ENCODE results near the gene CENPVL3.

The CENPVL3 gene

DNA sequence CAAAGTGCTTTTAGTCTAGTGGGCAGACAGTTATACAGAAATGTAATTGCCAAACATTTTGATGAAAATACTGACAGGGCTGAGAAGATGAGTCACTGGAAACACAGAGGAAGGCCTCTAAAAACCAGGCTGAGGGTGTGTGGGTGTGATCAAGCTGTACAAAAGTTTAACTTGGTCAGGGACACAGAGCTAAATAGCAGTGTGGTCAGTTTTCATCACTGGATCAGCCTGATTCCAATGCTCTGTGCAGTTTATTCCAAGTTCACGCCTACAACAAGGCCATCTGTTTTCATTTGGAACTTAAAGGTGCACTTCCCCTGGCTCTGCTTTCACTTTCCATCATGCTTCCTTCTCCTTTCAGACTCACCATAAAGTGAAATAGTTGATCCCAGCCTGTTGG lies 10.6 kb downstream of the CENPVL3 start:
- ChIA-PET CTCF (no interaction called here), POLR2A (ENCODE audit: low non-redundant PET) (no interaction called here)
- TF ChIP-seq CTCF (conservative IDR thresholded peaks at IDR 0.05; ENCODE audit: low read depth): no peak
- no peak overlapping the region for H3K27ac ChIP-seq
- DNase-seq (ENCODE audit: low spot score): no peak

DNA sequence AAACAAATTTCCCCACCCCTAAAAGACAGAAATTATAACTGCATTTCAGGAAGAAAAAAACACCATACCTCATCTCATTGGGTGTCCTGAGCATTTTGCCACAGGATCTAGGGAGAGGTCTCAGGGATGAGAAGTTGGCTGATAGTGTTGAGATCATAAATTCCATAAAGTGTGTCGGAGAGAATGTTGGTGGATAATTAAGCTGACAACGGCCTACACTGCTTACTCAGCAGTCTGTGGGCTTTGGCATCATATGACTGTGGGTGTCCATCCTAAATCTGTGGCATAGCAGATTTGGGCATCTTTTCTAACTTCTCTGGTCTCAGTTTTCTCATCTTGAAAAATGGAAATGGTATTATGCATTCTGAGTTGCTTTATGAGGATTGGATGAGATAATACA lies 12.3 kb downstream of the CENPVL3 start:
- POLR2A ChIA-PET (ENCODE audit: low non-redundant PET): no interaction called here
- H3K27ac ChIP-seq: no peak overlapping the region
- TF ChIP-seq CTCF (conservative IDR thresholded peaks at IDR 0.05; ENCODE audit: low read depth): no peak
- CTCF ChIA-PET: no interaction called here
- DNase-seq (ENCODE audit: low spot score): no peak

GRCh38 chrX:51598899-51599298 lies 19.8 kb downstream of the CENPVL3 start:
- ChIA-PET POLR2A (ENCODE audit: low non-redundant PET) (no interaction called here), CTCF (interaction anchor here (0.5 kb wide), 1 partner anchor 93 kb away, joined by 4 read pairs; no protein-coding TSS in a partner anchor)
- TF ChIP-seq CTCF (conservative IDR thresholded peaks at IDR 0.05; ENCODE audit: low read depth): no peak
- H3K27ac ChIP-seq: no peak overlapping the region
- no peak for DNase-seq (ENCODE audit: low spot score)

DNA sequence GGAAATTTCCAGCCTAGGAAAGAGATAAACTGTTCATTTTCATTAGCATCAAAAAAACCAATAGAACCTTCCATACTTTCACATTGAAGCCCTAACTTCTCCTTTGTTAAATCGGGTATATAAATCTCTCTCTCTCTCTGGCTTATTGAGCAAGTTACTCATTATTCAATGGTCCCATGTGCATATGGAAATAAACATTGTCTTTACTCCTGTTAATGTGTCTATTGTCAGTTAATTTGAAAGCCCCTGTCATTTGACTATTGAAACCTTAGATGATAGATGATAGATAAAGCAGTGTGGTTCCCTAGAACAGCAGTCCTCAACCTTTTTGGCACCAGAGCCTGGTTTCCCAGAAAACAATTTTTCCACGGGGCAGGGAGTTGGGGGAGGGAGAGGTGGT lies 46.8 kb downstream of the CENPVL3 start:
- no peak overlapping the region for H3K27ac ChIP-seq
- ChIA-PET CTCF (no interaction called here), POLR2A (ENCODE audit: low non-redundant PET) (no interaction called here)
- TF ChIP-seq CTCF (conservative IDR thresholded peaks at IDR 0.05; ENCODE audit: low read depth): no peak
- DNase-seq (ENCODE audit: low spot score): no peak

GRCh38 chrX:51569561-51569960 lies 49.2 kb downstream of the CENPVL3 start:
- DNase-seq (ENCODE audit: low spot score): no peak
- ChIA-PET POLR2A (ENCODE audit: low non-redundant PET) (no interaction called here), CTCF (interaction anchor here (0.5 to 1.2 kb wide), 2 partner anchors 109 to 111 kb away, joined by 4 to 8 read pairs; no protein-coding TSS in a partner anchor)
- no peak overlapping the region for H3K27ac ChIP-seq
- no peak for TF ChIP-seq CTCF (conservative IDR thresholded peaks at IDR 0.05; ENCODE audit: low read depth)

DNA sequence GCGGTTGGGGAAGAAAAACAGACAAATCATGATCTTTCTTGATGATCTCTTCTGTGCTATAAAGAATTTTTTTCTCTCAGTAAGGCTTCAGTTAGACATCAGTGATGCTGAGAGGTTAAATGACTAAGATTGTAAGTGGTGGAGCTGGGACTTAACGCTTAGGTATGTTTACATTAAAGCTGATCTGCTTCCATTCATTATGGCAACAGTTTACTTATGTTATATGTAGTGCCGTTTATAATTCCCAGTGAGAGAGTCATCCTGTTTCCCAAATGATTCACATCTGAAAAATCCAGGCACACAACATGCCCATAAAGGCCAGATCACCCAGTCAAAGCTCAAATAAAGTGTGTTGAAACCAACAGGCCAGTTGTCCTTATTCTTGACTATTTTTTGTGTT lies 50.1 kb downstream of the CENPVL3 start:
- CTCF ChIA-PET: interaction anchor here (1.2 kb wide), 1 partner anchor 108 kb away, joined by 8 read pairs; no protein-coding TSS in a partner anchor
- DNase-seq (ENCODE audit: low spot score): peak; percentile 52
- POLR2A ChIA-PET (ENCODE audit: low non-redundant PET): no interaction called here
- H3K27ac ChIP-seq: no peak overlapping the region
- TF ChIP-seq CTCF (conservative IDR thresholded peaks at IDR 0.05; ENCODE audit: low read depth): no peak

Data from RWPE1 (cell line).